ENCODE data around the gene SLC10A4. TPM values are rescaled to one million over a fixed set of nuclear protein-coding genes. Genes with fewer than 3 reads are reported as not detected.
A peak's percentile ranks its signal among the peaks of the same experiment; 100 is the strongest.

The SLC10A4 gene
- total and polyA plus RNA-seq, 2 donors (not counting 1 experiment from before 2014, with no cell fraction given): under 0.01 to 0.07 TPM

GRCh38 chr4:48509543-48509942 is 26.4 kb downstream of the SLC10A4 start:
- no peaks in the 10 kb centered on the region for H3K79me2 ChIP-seq (ENCODE audit: control insufficient read depth, insufficient read depth, low read length)
- no peaks in the 10 kb centered on the region for H4K20me1 ChIP-seq (ENCODE audit: control insufficient read depth, extremely low read depth, insufficient read depth, low read length)
- no peaks in the 10 kb centered on the region for H3K9me3 ChIP-seq (ENCODE audit: control insufficient read depth, insufficient read depth, low read depth, low read length)
- TF ChIP-seq EZH2 (IDR thresholded peaks at IDR 0.05; ENCODE audit: low read length, missing control alignments): no peak
- no peak for TF ChIP-seq CTCF (conservative IDR thresholded peaks at IDR 0.05 in 1 of 2, IDR thresholded peaks at IDR 0.05 in 1 of 2; ENCODE audit: low read depth in 1 of 2, low read length in 2 of 2)
- H3K4me1 ChIP-seq (ENCODE audit: control insufficient read depth, extremely low read depth, insufficient read depth, low read length): no peaks in the 10 kb centered on the region
- H2AFZ ChIP-seq (ENCODE audit: low read length): no peak overlapping the region
- H3K4me3 ChIP-seq (replicated peaks in 1 of 4; ENCODE audit: control extremely low read depth in 1 of 4, insufficient read depth in 1 of 4, low read depth in 3 of 4, low read length in 4 of 4): no peak overlapping the region
- H3K36me3 ChIP-seq (ENCODE audit: control insufficient read depth, insufficient read depth, low read length): peaks cover 1% of the 10 kb centered on the region
- H3K4me2 ChIP-seq (ENCODE audit: extremely low read depth, insufficient read depth, low read length): no peak overlapping the region
- no peak overlapping the region for H3K27ac ChIP-seq (ENCODE audit: insufficient read depth, low read length)
- no peak overlapping the region for H3K9ac ChIP-seq (ENCODE audit: insufficient read depth, low read length)
- H3K27me3 ChIP-seq (ENCODE audit: control insufficient read depth, insufficient read depth, low read length): no peaks in the 10 kb centered on the region
- peak in 1 of 2 donors; percentile 47 for DNase-seq (ENCODE audit: low read depth in 2 of 2)

GRCh38 chr4:48518143-48518542 is 35.0 kb downstream of the SLC10A4 start:
- H3K4me1 ChIP-seq (ENCODE audit: control insufficient read depth, extremely low read depth, insufficient read depth, low read length): no peaks in the 10 kb centered on the region
- H4K20me1 ChIP-seq (ENCODE audit: control insufficient read depth, extremely low read depth, insufficient read depth, low read length): no peaks in the 10 kb centered on the region
- H3K4me3 ChIP-seq (replicated peaks in 1 of 4; ENCODE audit: control extremely low read depth in 1 of 4, insufficient read depth in 1 of 4, low read depth in 3 of 4, low read length in 4 of 4): no peak overlapping the region
- H3K27ac ChIP-seq (ENCODE audit: insufficient read depth, low read length): no peak overlapping the region
- TF ChIP-seq EZH2 (IDR thresholded peaks at IDR 0.05; ENCODE audit: low read length, missing control alignments) (no peak), CTCF (conservative IDR thresholded peaks at IDR 0.05 in 1 of 2, IDR thresholded peaks at IDR 0.05 in 1 of 2; ENCODE audit: low read depth in 1 of 2, low read length in 2 of 2) (no peak)
- DNase-seq (ENCODE audit: low read depth in 2 of 2): no peak
- no peak overlapping the region for H2AFZ ChIP-seq (ENCODE audit: low read length)
- no peaks in the 10 kb centered on the region for H3K27me3 ChIP-seq (ENCODE audit: control insufficient read depth, insufficient read depth, low read length)
- no peaks in the 10 kb centered on the region for H3K9me3 ChIP-seq (ENCODE audit: control insufficient read depth, insufficient read depth, low read depth, low read length)
- H3K9ac ChIP-seq (ENCODE audit: insufficient read depth, low read length): no peak overlapping the region
- H3K4me2 ChIP-seq (ENCODE audit: extremely low read depth, insufficient read depth, low read length): no peak overlapping the region
- H3K79me2 ChIP-seq (ENCODE audit: control insufficient read depth, insufficient read depth, low read length): no peaks in the 10 kb centered on the region
- H3K36me3 ChIP-seq (ENCODE audit: control insufficient read depth, insufficient read depth, low read length): peaks cover 2% of the 10 kb centered on the region

- no peak for TF ChIP-seq EZH2 (IDR thresholded peaks at IDR 0.05; ENCODE audit: low read length, missing control alignments)
- no peak for TF ChIP-seq CTCF (conservative IDR thresholded peaks at IDR 0.05 in 1 of 2, IDR thresholded peaks at IDR 0.05 in 1 of 2; ENCODE audit: low read depth in 1 of 2, low read length in 2 of 2)
- Histone ChIP-seq H3K9ac (ENCODE audit: insufficient read depth, low read length) (no peak overlapping the region), H3K4me1 (ENCODE audit: control insufficient read depth, extremely low read depth, insufficient read depth, low read length) (no peaks in the 10 kb centered on the region), H2AFZ (ENCODE audit: low read length) (no peak overlapping the region), H3K4me3 (replicated peaks in 1 of 4; ENCODE audit: control extremely low read depth in 1 of 4, insufficient read depth in 1 of 4, low read depth in 3 of 4, low read length in 4 of 4) (no peak overlapping the region), H4K20me1 (ENCODE audit: control insufficient read depth, extremely low read depth, insufficient read depth, low read length) (no peaks in the 10 kb centered on the region), H3K79me2 (ENCODE audit: control insufficient read depth, insufficient read depth, low read length) (no peaks in the 10 kb centered on the region), H3K4me2 (ENCODE audit: extremely low read depth, insufficient read depth, low read length) (no peak overlapping the region), H3K27me3 (ENCODE audit: control insufficient read depth, insufficient read depth, low read length) (no peaks in the 10 kb centered on the region), H3K27ac (ENCODE audit: insufficient read depth, low read length) (no peak overlapping the region), H3K36me3 (ENCODE audit: control insufficient read depth, insufficient read depth, low read length) (peaks cover 6% of the 10 kb centered on the region), H3K9me3 (ENCODE audit: control insufficient read depth, insufficient read depth, low read depth, low read length) (no peaks in the 10 kb centered on the region)
- no peak for DNase-seq (ENCODE audit: low read depth in 2 of 2)
Measured at GRCh38 chr4:48526406-48526805, 43.3 kb downstream of the SLC10A4 start.

All from fibroblast of lung (primary cell).